Large intestine (tissue), 12 donors: ENCODE measurements around the gene SPAG7. TPM values are rescaled to one million over a fixed set of nuclear protein-coding genes. Genes with fewer than 3 reads are reported as not detected.

Experiments used
- DNase-seq, 2 donors: peaks; one replicate each; pipeline versions ENCODE4 v3.0.0 to v3.0.0-alpha.2; 2013
- H3K27ac ChIP-seq: one replicate; pipeline ENCODE4 v1.5.1; 2013; ENCODE audit warnings: low read length
- H3K27me3 ChIP-seq: 2 replicates; pipeline ENCODE4 v1.6.1; 2013; ENCODE audit warnings: low read length; ENCODE audit not compliant: control insufficient read depth, insufficient read depth
- H3K36me3 ChIP-seq: 2 replicates; pipeline ENCODE4 v1.6.1; 2013; ENCODE audit warnings: low read length; ENCODE audit not compliant: control insufficient read depth, insufficient read depth
- H3K4me1 ChIP-seq: one replicate; pipeline ENCODE4 v1.6.1; 2013; ENCODE audit warnings: low read length; ENCODE audit not compliant: control insufficient read depth, insufficient read depth
- H3K4me3 ChIP-seq: one replicate; pipeline ENCODE4 v1.5.1; 2013; ENCODE audit warnings: low read length
- H3K9me3 ChIP-seq: one replicate; pipeline ENCODE4 v1.6.1; 2013; ENCODE audit warnings: mild to moderate bottlenecking, low read depth, low read length, moderate library complexity; ENCODE audit not compliant: control insufficient read depth
- WGBS: methylation state at CpG from one replicate; pipeline ENCODE4 v1.1.5; 2013; ENCODE audit warnings: low lambda C conversion rate; ENCODE audit not compliant: insufficient coverage; 5-methylcytosine and 5-hydroxymethylcytosine counted together
- long read RNA-seq, 11 donors: transcript quantifications; one replicate each; lab custom pipeline, GENCODE V29; 2026
- polyA plus RNA-seq: library from polyadenylated mRNA; unstranded; fragments of 120-200 nt; gene quantifications from one replicate; pipeline ENCODE4 v1.2.1, GENCODE V29; 2013

The SPAG7 gene
- 82.0 TPM for polyA plus RNA-seq
- long read RNA-seq, donor 1, transcript SPAG7-201 (7 exons, 1,058 nt) = major isoform, 11 of 12 reads
- long read RNA-seq, donor 1, partial matches to known transcripts = 0 of 12 reads
- long read RNA-seq, donor 1, other reads (novel, unspliced or antisense) = 0 of 12 reads
- long read RNA-seq, donor 2, transcript SPAG7-201 (7 exons, 1,058 nt) = major isoform, 24 of 29 reads
- long read RNA-seq, donor 2, partial matches to known transcripts = 0 of 29 reads
- long read RNA-seq, donor 2, other reads (novel, unspliced or antisense) = 0 of 29 reads
- long read RNA-seq, donor 3 = 0 reads
- long read RNA-seq, donor 4, partial matches to known transcripts = 0 of 3 reads
- long read RNA-seq, donor 4, other reads (novel, unspliced or antisense) = 0 of 3 reads
- long read RNA-seq, donor 5, transcript SPAG7-201 (7 exons, 1,058 nt) = major isoform, 8 of 9 reads
- long read RNA-seq, donor 5, partial matches to known transcripts = 0 of 9 reads
- long read RNA-seq, donor 5, other reads (novel, unspliced or antisense) = 0 of 9 reads
- long read RNA-seq, donor 6, transcript SPAG7-201 (7 exons, 1,058 nt) = major isoform, 34 of 37 reads
- long read RNA-seq, donor 6, partial matches to known transcripts = 0 of 37 reads
- long read RNA-seq, donor 6, other reads (novel, unspliced or antisense) = 0 of 37 reads
- long read RNA-seq, donor 7, transcript SPAG7-201 (7 exons, 1,058 nt) = major isoform, 13 of 14 reads
- long read RNA-seq, donor 7, partial matches to known transcripts = 0 of 14 reads
- long read RNA-seq, donor 7, other reads (novel, unspliced or antisense) = 0 of 14 reads
- long read RNA-seq, donor 8, transcript SPAG7-201 (7 exons, 1,058 nt) = major isoform, 42 of 50 reads
- long read RNA-seq, donor 8, partial matches to known transcripts = 5 of 50 reads
- long read RNA-seq, donor 8, other reads (novel, unspliced or antisense) = 0 of 50 reads
- long read RNA-seq, donor 9, transcript SPAG7-201 (7 exons, 1,058 nt) = major isoform, 35 of 36 reads
- long read RNA-seq, donor 9, partial matches to known transcripts = 0 of 36 reads
- long read RNA-seq, donor 9, other reads (novel, unspliced or antisense) = 0 of 36 reads
- long read RNA-seq, donor 10, transcript SPAG7-201 (7 exons, 1,058 nt) = major isoform, 47 of 54 reads
- long read RNA-seq, donor 10, partial matches to known transcripts = 5 of 54 reads
- long read RNA-seq, donor 10, other reads (novel, unspliced or antisense) = 0 of 54 reads
- long read RNA-seq, donor 11, transcript SPAG7-201 (7 exons, 1,058 nt) = major isoform, 28 of 29 reads
- long read RNA-seq, donor 11, partial matches to known transcripts = 0 of 29 reads
- long read RNA-seq, donor 11, other reads (novel, unspliced or antisense) = 0 of 29 reads

GRCh38 chr17:4967539-4968485 lies at the start of gene SPAG7:
SPAG7 (minus strand) TSS chr17:4967817; CDS start chr17:4967804, 13 bp downstream.
- peak within 1 kb of the TSS; percentile 95 for H3K27ac ChIP-seq
- no peaks in the 10 kb centered on the region for H3K9me3 ChIP-seq
- H3K4me3 ChIP-seq = peak within 1 kb of the TSS; percentile 83
- H3K36me3 ChIP-seq = peaks cover 38% of the 10 kb centered on the region
- no peaks in the 10 kb centered on the region for H3K27me3 ChIP-seq
- DNase-seq = peak; percentile 97 to 100
- H3K4me1 ChIP-seq = peaks cover 33% of the 10 kb centered on the region
- no CpG with 5 or more reads among the region's 66 CpGs for WGBS

- Histone ChIP-seq H3K4me3 (no peak overlapping the region), H3K36me3 (peaks cover 73% of the 10 kb centered on the region), H3K27me3 (no peaks in the 10 kb centered on the region), H3K4me1 (no peaks in the 10 kb centered on the region), H3K27ac (no peak overlapping the region), H3K9me3 (no peaks in the 10 kb centered on the region)
- WGBS = no CpG with 5 or more reads among the region's 4 CpGs
- no peak for DNase-seq
These were observed 46.7 kb upstream of the SPAG7 start for GRCh38 chr17:5014357-5014756.

- H3K4me1 ChIP-seq = no peaks in the 10 kb centered on the region
- no peak for DNase-seq
- H3K27ac ChIP-seq = no peak overlapping the region
- WGBS = no CpG with 5 or more reads among the region's 6 CpGs
- H3K4me3 ChIP-seq = no peak overlapping the region
- H3K36me3 ChIP-seq = peaks cover 79% of the 10 kb centered on the region
- H3K27me3 ChIP-seq = no peaks in the 10 kb centered on the region
- no peaks in the 10 kb centered on the region for H3K9me3 ChIP-seq
These were observed 44.3 kb upstream of the SPAG7 start for GRCh38 chr17:5011928-5012327.

GRCh38 chr17:5003214-5003867 lies 35.7 kb upstream of the SPAG7 start:
- Histone ChIP-seq H3K27me3 (no peaks in the 10 kb centered on the region), H3K4me1 (peaks cover 14% of the 10 kb centered on the region), H3K27ac (no peak overlapping the region), H3K4me3 (no peak overlapping the region), H3K9me3 (no peaks in the 10 kb centered on the region), H3K36me3 (peaks cover 81% of the 10 kb centered on the region)
- WGBS = no CpG with 5 or more reads among the region's 18 CpGs
- DNase-seq = no peak

- Histone ChIP-seq H3K9me3 (no peaks in the 10 kb centered on the region), H3K36me3 (peaks cover 70% of the 10 kb centered on the region), H3K27ac (no peak overlapping the region), H3K4me3 (no peak overlapping the region), H3K4me1 (peaks cover 14% of the 10 kb centered on the region), H3K27me3 (no peaks in the 10 kb centered on the region)
- no CpG with 5 or more reads among the region's 20 CpGs for whole genome bisulfite sequencing
- no peak for DNase-seq
These were observed 34.6 kb upstream of the SPAG7 start for GRCh38 chr17:5002121-5002788.

GRCh38 chr17:5000237-5000639 lies 32.6 kb upstream of the SPAG7 start:
- H3K36me3 ChIP-seq = peaks cover 52% of the 10 kb centered on the region
- WGBS = no CpG with 5 or more reads among the region's 11 CpGs
- H3K9me3 ChIP-seq = no peaks in the 10 kb centered on the region
- no peaks in the 10 kb centered on the region for H3K27me3 ChIP-seq
- no peak overlapping the region for H3K27ac ChIP-seq
- no peak for DNase-seq
- H3K4me3 ChIP-seq = no peak overlapping the region
- peaks cover 16% of the 10 kb centered on the region for H3K4me1 ChIP-seq

- DNase-seq = no peak
- Histone ChIP-seq H3K36me3 (peaks cover 45% of the 10 kb centered on the region), H3K4me3 (peak overlapping the region; percentile 96), H3K27ac (peak overlapping the region; percentile 88), H3K9me3 (no peaks in the 10 kb centered on the region), H3K4me1 (peaks cover 16% of the 10 kb centered on the region), H3K27me3 (no peaks in the 10 kb centered on the region)
- 20% methylated on average over 1 of the region's 12 CpGs for WGBS
These were observed 31.9 kb upstream of the SPAG7 start for GRCh38 chr17:4999430-5000093.

- H3K9me3 ChIP-seq = no peaks in the 10 kb centered on the region
- 0% methylated on average over 1 of the region's 14 CpGs for WGBS
These were observed 31.3 kb upstream of the SPAG7 start for GRCh38 chr17:4998732-4999429.

More at GRCh38 chr17:4998732-4999429, 31.3 kb upstream of the SPAG7 start:
- peak; percentile 72 to 88 for DNase-seq
- H3K4me1 ChIP-seq = peaks cover 16% of the 10 kb centered on the region
- H3K27ac ChIP-seq = peak overlapping the region; percentile 88
- H3K4me3 ChIP-seq = peak overlapping the region; percentile 96
- H3K27me3 ChIP-seq = no peaks in the 10 kb centered on the region
- peaks cover 38% of the 10 kb centered on the region for H3K36me3 ChIP-seq
